Sigmoid colon (tissue), 7 donors: ENCODE results near the gene NPAS2. TPM values are rescaled to one million over a fixed set of nuclear protein-coding genes. Genes with fewer than 3 reads are reported as not detected.

ENCODE experiments used
- DNase-seq: peaks from one replicate; pipeline ENCODE4 v3.0.0-alpha.2; 2019
- H3K27ac ChIP-seq, 4 donors: fragments of 200-600 bp; sonication (generic); one replicate each; pipeline ENCODE4 v1.5.1; 2016 to 2019; ENCODE audit warnings: mild to moderate bottlenecking in 1 of 4
- H3K27me3 ChIP-seq, 3 donors: fragments of 200-600 bp; sonication (generic); one replicate each; pipeline ENCODE4 v1.5.1; 2019; ENCODE audit warnings: mild to moderate bottlenecking in 1 of 3
- H3K36me3 ChIP-seq, 4 donors: fragments of 200-600 bp; sonication (generic); one replicate each; pipeline ENCODE4 v1.5.1; 2016 to 2019
- H3K4me1 ChIP-seq, 4 donors: fragments of 200-600 bp; sonication (generic); one replicate each; pipeline ENCODE4 v1.5.1; 2017 to 2019
- H3K4me3 ChIP-seq, 4 donors: fragments of 200-600 bp; sonication (generic); one replicate each; pipeline ENCODE4 v1.5.1; 2017 to 2019; ENCODE audit warnings: mild to moderate bottlenecking in 2 of 4, moderate library complexity in 1 of 4
- H3K9me3 ChIP-seq, 4 donors: fragments of 200-600 bp in 3 of 4; sonication (generic) in 3 of 4; one replicate each; pipeline versions ENCODE4 v1.5.1 to v1.6.1; 2013 to 2019
- EP300 ChIP-seq, 4 donors: sonication (generic); formaldehyde crosslinking; IDR thresholded peaks; one replicate each; pipeline ENCODE4 v1.6.1; 2017; ENCODE audit warnings: antibody characterized with exemption in 4 of 4
- POLR2A ChIP-seq, 2 donors: fragments of 450-650 bp; IDR thresholded peaks; one replicate each; pipeline ENCODE4 v1.6.1; 2016; ENCODE audit warnings: antibody characterized with exemption in 2 of 2, mild to moderate bottlenecking in 2 of 2, moderate library complexity in 2 of 2
- POLR2AphosphoS5 ChIP-seq, 4 donors: sonication (generic); formaldehyde crosslinking; IDR thresholded peaks; one replicate each; pipeline ENCODE4 v1.6.1; 2017; ENCODE audit warnings: antibody characterized with exemption in 4 of 4
- WGBS, 2 donors: extraction: QIAGEN DNeasy Blood & Tissue Kit; methylation state at CpG; one replicate each; pipeline ENCODE4 v1.1.7; 2013; 5-methylcytosine and 5-hydroxymethylcytosine counted together
- intact Hi-C: fragments of 100-400 bp; cut with DNase I; formaldehyde crosslinking; loops from one replicate; pipeline ENCODE4 v1.15.1; 2023
- polyA plus RNA-seq, 3 donors: library from polyadenylated mRNA; stranded (reverse); fragments of 200-250 nt; gene quantifications; one replicate each; pipeline ENCODE4 v1.2.3, GENCODE V29; 2013
- total RNA-seq, 4 donors: library from RNA; depleted of rRNA; stranded (reverse); fragments of >200 nt; gene quantifications; one replicate each; pipeline ENCODE4 v1.1.0, GENCODE V29; 2016
- TF ChIP-seq, protein P1 (sequence below), 4 experiments: fragments of 450-650 bp in 3 of 4; fragments of 200-600 bp in 1 of 4; IDR thresholded peaks; one replicate each; pipeline ENCODE4 v1.5.1; 2016 to 2019; ENCODE audit warnings: antibody characterized with exemption in 4 of 4, mild to moderate bottlenecking in 3 of 4, moderate library complexity in 2 of 4
- donor health status: healthy with polysubstance abuse.
- donor health status: Bipolar disorder and iron deficiency.
- donor health status: healthy.

Gene NPAS2
- total and polyA plus RNA-seq, 7 donors: 14.2 to 53.9 (median 23.2) TPM

DNA sequence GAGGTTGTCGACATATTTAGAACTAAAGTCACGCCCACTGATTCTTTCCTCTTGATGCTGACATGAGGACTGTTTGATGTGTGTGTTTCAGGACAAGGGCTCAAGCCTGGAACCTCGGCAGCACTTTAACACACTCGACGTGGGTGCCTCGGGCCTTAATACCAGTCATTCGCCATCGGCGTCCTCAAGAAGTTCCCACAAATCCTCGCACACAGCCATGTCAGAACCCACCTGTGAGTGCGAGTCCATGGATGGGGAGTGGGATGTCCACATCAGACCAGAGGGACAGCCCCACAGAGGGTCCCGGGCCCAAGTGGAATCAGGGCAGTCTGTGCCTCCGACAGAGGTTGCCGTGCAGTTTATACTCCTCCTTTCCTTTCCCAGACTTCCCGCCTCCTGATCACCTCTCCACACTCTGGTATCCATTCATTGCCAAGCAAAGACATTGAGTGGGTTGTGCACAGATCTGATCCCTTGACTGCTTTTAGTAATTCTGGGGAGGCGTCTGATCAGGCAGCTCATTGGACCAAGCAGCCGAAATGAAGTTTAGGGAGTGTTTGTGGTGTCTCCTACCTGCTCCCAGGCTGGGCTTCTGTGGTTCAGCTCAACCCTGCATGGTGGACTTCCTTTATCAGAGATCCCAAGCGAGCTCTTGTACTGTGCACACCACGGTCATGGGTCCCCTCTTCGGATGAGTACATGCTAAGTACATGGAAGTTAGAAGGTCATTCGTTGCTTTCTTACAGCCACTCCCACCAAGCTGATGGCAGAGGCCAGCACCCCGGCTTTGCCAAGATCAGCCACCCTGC is 155.0 kb downstream of the NPAS2 start:
- Histone ChIP-seq H3K4me1 (peaks cover 0 to 33% (median 29%) of the 10 kb centered on the region in 4 donors), H3K9me3 (no peaks in the 10 kb centered on the region), H3K36me3 (peaks cover 0 to 16% (median 3%) of the 10 kb centered on the region in 4 donors), H3K27ac (no peak overlapping the region), H3K27me3 (no peaks in the 10 kb centered on the region), H3K4me3 (no peak overlapping the region)
- TF ChIP-seq, protein P1, sequence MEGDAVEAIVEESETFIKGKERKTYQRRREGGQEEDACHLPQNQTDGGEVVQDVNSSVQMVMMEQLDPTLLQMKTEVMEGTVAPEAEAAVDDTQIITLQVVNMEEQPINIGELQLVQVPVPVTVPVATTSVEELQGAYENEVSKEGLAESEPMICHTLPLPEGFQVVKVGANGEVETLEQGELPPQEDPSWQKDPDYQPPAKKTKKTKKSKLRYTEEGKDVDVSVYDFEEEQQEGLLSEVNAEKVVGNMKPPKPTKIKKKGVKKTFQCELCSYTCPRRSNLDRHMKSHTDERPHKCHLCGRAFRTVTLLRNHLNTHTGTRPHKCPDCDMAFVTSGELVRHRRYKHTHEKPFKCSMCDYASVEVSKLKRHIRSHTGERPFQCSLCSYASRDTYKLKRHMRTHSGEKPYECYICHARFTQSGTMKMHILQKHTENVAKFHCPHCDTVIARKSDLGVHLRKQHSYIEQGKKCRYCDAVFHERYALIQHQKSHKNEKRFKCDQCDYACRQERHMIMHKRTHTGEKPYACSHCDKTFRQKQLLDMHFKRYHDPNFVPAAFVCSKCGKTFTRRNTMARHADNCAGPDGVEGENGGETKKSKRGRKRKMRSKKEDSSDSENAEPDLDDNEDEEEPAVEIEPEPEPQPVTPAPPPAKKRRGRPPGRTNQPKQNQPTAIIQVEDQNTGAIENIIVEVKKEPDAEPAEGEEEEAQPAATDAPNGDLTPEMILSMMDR (IDR thresholded peaks at IDR 0.05): no peak
- TF ChIP-seq POLR2A (IDR thresholded peaks at IDR 0.05) (no peak), POLR2AphosphoS5 (IDR thresholded peaks at IDR 0.05) (no peak), EP300 (IDR thresholded peaks at IDR 0.05) (no peak)
- 93 to 95% methylated on average over 22 of the region's 22 CpGs for WGBS, 2 donors
- intact Hi-C loops: loop anchor here (5.0 to 10.0 kb wide), 2 partner anchors 90 to 153 kb away; partner anchors contain the start of gene NPAS2
- peak; percentile 42 for DNase-seq

DNA sequence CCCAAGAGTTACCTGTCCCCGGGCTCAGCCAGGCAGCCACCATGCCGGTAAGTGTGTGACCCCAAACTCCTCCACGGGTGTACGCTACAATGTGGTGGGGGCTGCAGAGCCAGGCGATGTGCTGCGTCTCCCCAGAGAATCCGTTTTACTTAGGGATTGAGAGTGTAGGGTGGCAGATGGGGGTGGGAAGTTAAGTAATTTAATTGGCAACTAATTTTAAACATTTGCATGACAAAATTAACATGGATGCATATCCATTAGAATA is 155.5 kb downstream of the NPAS2 start:
- intact Hi-C loops: loop anchor here (5.0 to 10.0 kb wide), 2 partner anchors 91 to 153 kb away; partner anchors contain the start of gene NPAS2
- DNase-seq: peak; percentile 24

DNA sequence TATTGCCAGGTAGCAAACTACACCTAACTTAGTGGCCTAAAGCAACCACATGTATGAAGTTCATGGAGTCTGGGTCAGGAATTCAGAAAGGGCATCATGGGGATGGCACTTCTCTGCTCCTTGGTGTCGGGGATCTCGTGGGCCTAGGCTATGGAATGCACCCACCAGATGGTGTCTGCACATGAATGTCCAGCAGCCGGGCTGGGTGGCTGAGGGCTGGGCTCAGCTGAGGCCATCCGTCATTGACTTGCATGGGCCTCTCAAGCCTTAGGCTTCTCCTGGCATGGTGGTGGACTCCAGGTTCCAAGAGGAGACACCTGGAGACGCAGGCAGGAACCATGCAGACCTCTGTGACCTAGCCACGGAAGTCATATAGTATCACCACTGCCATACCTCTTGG is 156.1 kb downstream of the NPAS2 start:
- Histone ChIP-seq H3K36me3 (peaks cover 0 to 9% (median 3%) of the 10 kb centered on the region in 4 donors), H3K4me1 (peaks cover 0 to 33% (median 29%) of the 10 kb centered on the region in 4 donors), H3K27ac (peak overlapping the region in 3 of 4 donors; percentile 70 to 83 (median 73)), H3K4me3 (no peak overlapping the region), H3K9me3 (no peaks in the 10 kb centered on the region), H3K27me3 (no peaks in the 10 kb centered on the region)
- DNase-seq: peak; percentile 50
- intact Hi-C loops: loop anchor here (5.0 to 10.0 kb wide), 2 partner anchors 91 to 154 kb away; partner anchors contain the start of gene NPAS2
- 87 to 92% methylated on average over 6 of the region's 6 CpGs for WGBS, 2 donors
- TF ChIP-seq POLR2AphosphoS5 (IDR thresholded peaks at IDR 0.05) (no peak), EP300 (IDR thresholded peaks at IDR 0.05) (no peak), POLR2A (IDR thresholded peaks at IDR 0.05) (no peak)
- TF ChIP-seq, protein P1 (IDR thresholded peaks at IDR 0.05): no peak

More for the DNA sequence above, 155.5 kb downstream of the NPAS2 start:
- TF ChIP-seq POLR2AphosphoS5 (IDR thresholded peaks at IDR 0.05) (no peak), POLR2A (IDR thresholded peaks at IDR 0.05) (no peak), EP300 (IDR thresholded peaks at IDR 0.05) (no peak)
- TF ChIP-seq, protein P1 (IDR thresholded peaks at IDR 0.05): no peak
- Histone ChIP-seq H3K27ac (no peak overlapping the region), H3K4me1 (peaks cover 0 to 33% (median 29%) of the 10 kb centered on the region in 4 donors), H3K4me3 (no peak overlapping the region), H3K27me3 (no peaks in the 10 kb centered on the region), H3K36me3 (peaks cover 0 to 12% (median 3%) of the 10 kb centered on the region in 4 donors), H3K9me3 (no peaks in the 10 kb centered on the region)
- WGBS, 2 donors: 94 to 97% methylated on average over 7 of the region's 7 CpGs

DNA sequence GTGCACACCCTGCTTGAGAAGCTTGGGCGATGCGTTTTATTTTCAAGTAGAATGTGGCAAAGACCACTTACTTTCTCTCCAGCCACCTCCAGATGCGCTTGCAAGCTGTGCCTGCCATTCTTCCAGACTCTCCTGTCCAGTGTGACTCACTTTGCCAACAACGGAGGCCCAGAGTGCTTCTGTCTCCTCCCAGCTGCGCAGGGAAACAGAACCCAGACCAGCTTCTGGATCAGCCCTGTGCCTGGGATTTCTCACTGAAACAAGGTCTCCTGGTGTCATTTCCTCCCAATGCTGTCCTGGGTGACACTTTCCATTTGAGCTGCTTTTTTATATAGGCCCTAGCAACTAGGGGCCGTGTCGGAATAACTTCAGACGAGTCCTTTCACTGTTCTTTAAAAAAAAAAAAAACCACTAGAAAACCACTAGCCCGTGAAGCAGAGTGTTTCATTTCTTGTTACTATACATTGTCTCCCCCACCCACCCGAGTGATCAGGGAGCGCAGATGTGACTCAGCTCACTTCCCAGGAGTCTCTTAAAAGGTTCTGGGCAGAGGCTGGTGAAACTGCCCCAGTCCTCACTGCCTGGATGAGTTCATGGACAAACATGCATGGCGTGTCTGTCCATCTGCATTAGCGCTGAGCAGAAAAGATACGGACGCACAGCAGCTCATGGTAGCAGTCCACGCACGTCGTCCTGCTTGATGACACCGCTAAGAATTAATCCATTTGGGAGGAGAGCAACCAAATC is 156.9 kb downstream of the NPAS2 start:
- TF ChIP-seq EP300 (IDR thresholded peaks at IDR 0.05) (peak in 2 of 4 donors; percentile 36 to 50), POLR2A (IDR thresholded peaks at IDR 0.05) (no peak), POLR2AphosphoS5 (IDR thresholded peaks at IDR 0.05) (peak; percentile 69 to 92 (median 89))
- TF ChIP-seq, protein P1 (IDR thresholded peaks at IDR 0.05): no peak
- peak overlapping the region in 3 of 4 donors; percentile 70 to 83 (median 73) for H3K27ac ChIP-seq
- peaks cover 0 to 33% (median 29%) of the 10 kb centered on the region in 4 donors for H3K4me1 ChIP-seq

More for the DNA sequence above, 156.9 kb downstream of the NPAS2 start:
- no peaks in the 10 kb centered on the region for H3K27me3 ChIP-seq
- H3K9me3 ChIP-seq: no peaks in the 10 kb centered on the region
- H3K36me3 ChIP-seq: peaks cover 0 to 7% (median under 1%) of the 10 kb centered on the region in 4 donors
- peak; percentile 83 for DNase-seq
- WGBS, 2 donors: 78 to 89% methylated on average over 19 of the region's 19 CpGs
- no peak overlapping the region for H3K4me3 ChIP-seq
- intact Hi-C loops: loop anchor here (5.0 to 10.0 kb wide), 2 partner anchors 92 to 155 kb away; partner anchors contain the start of gene NPAS2
